ENCODE results near the gene PRR3. TPM values are rescaled to one million over a fixed set of nuclear protein-coding genes. Genes with fewer than 3 reads are reported as not detected.

The PRR3 gene
- total and polyA plus RNA-seq, 2 experiments from 2014 or later: 10.9 to 15.2 TPM

GRCh38 chr6:30599625-30600324 lies 42.7 kb downstream of the PRR3 start:
- no peak overlapping the region for H3K27ac Mint-ChIP-seq
- Histone ChIP-seq H3K79me2 (replicated peaks; ENCODE audit: insufficient read depth) (no peaks in the 10 kb centered on the region), H3K4me2 (no peak overlapping the region), H2AFZ (no peak overlapping the region), H3F3A (replicated peaks; ENCODE audit: low read depth) (peaks cover 69% of the 10 kb centered on the region), H4K20me1 (replicated peaks; ENCODE audit: insufficient read depth) (peaks cover 15% of the 10 kb centered on the region), H3K4me1 (ENCODE audit: insufficient read depth) (no peaks in the 10 kb centered on the region), H3K27ac (ENCODE audit: low read depth) (0 out of 2 replicates have a peak overlapping the region, but pooled peaks have one; percentile 45), H3K9me2 (ENCODE audit: insufficient read depth) (no peaks in the 10 kb centered on the region), H3K4me3 (no peak overlapping the region), H3K27me3 (ENCODE audit: insufficient read depth) (no peaks in the 10 kb centered on the region), H3K36me3 (ENCODE audit: insufficient read depth) (peaks cover 30% of the 10 kb centered on the region)
- ATAC-seq (no peak), DNase-seq (ENCODE audit: low spot score) (no peak)
- H3K9me3 Mint-ChIP-seq: no peaks in the 10 kb centered on the region
- no peak overlapping the region for H3K4me3 Mint-ChIP-seq
- TF ChIP-seq POLR2AphosphoS5 (IDR thresholded peaks at IDR 0.05; ENCODE audit: low read depth) (0 out of 2 replicates have a peak, but pooled peaks have one; percentile 16), NANOG (IDR thresholded peaks at IDR 0.05; ENCODE audit: borderline replicate concordance) (no peak)
- H3K4me1 Mint-ChIP-seq: no peaks in the 10 kb centered on the region; the same call in 2 of the 3 replicates
- peaks cover 65% of the 10 kb centered on the region for H3K36me3 Mint-ChIP-seq (ENCODE audit: low read depth)
- peaks cover 10% of the 10 kb centered on the region for H3K27me3 Mint-ChIP-seq (ENCODE audit: insufficient read depth, low read depth, poor library complexity)

DNA sequence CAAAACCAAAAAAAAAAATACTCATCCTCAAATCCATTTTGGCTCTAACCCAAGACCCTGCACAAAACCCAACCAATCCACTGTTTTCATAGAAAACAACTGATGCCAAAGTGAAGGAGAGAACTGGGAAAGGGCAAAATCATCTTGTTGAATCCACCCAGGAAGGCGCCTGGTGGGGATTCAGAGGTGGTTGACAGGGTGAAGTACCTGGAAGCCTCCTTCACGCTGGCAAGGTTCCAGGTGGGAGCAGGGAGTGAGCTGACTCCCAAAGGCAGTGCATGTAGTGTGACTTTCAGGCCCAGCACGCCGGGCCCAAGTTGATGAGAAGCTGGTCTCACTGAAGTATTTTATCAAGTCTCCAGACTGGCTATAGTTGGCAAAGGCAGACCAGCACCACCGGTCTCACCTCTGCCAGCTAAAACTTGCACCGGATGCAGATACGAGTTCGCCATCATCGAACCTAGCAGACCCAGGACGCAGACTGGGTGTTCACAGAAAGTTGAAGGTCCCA lies 43.4 kb downstream of the PRR3 start:
- Mint-ChIP-seq H3K27me3 (ENCODE audit: insufficient read depth, low read depth, poor library complexity) (peaks cover 10% of the 10 kb centered on the region), H3K4me3 (no peak overlapping the region; the same call in 2 of the 3 replicates), H3K4me1 (no peaks in the 10 kb centered on the region; the same call in 2 of the 3 replicates), H3K27ac (no peak overlapping the region), H3K9me3 (no peaks in the 10 kb centered on the region), H3K36me3 (ENCODE audit: low read depth) (peaks cover 68% of the 10 kb centered on the region)
- no peak overlapping the region for H2AFZ ChIP-seq
- H3K36me3 ChIP-seq (ENCODE audit: insufficient read depth): peaks cover 37% of the 10 kb centered on the region
- DNase-seq (ENCODE audit: low spot score): no peak
- ATAC-seq: no peak
- H3F3A ChIP-seq (replicated peaks; ENCODE audit: low read depth): peaks cover 70% of the 10 kb centered on the region
- no peak overlapping the region for H3K4me2 ChIP-seq
- H3K4me1 ChIP-seq (ENCODE audit: insufficient read depth): no peaks in the 10 kb centered on the region
- H3K27me3 ChIP-seq (ENCODE audit: insufficient read depth): no peaks in the 10 kb centered on the region
- H3K9me2 ChIP-seq (ENCODE audit: insufficient read depth): no peaks in the 10 kb centered on the region
- 0 out of 2 replicates have a peak overlapping the region, but pooled peaks have one; percentile 55 for H3K27ac ChIP-seq (ENCODE audit: low read depth)
- peaks cover 22% of the 10 kb centered on the region for H4K20me1 ChIP-seq (replicated peaks; ENCODE audit: insufficient read depth)
- H3K4me3 ChIP-seq: no peak overlapping the region
- H3K79me2 ChIP-seq (replicated peaks; ENCODE audit: insufficient read depth): no peaks in the 10 kb centered on the region
- no peak for TF ChIP-seq JUNB (IDR thresholded peaks at IDR 0.05; ENCODE audit: unreplicated experiment)
- TF ChIP-seq, protein P1, sequence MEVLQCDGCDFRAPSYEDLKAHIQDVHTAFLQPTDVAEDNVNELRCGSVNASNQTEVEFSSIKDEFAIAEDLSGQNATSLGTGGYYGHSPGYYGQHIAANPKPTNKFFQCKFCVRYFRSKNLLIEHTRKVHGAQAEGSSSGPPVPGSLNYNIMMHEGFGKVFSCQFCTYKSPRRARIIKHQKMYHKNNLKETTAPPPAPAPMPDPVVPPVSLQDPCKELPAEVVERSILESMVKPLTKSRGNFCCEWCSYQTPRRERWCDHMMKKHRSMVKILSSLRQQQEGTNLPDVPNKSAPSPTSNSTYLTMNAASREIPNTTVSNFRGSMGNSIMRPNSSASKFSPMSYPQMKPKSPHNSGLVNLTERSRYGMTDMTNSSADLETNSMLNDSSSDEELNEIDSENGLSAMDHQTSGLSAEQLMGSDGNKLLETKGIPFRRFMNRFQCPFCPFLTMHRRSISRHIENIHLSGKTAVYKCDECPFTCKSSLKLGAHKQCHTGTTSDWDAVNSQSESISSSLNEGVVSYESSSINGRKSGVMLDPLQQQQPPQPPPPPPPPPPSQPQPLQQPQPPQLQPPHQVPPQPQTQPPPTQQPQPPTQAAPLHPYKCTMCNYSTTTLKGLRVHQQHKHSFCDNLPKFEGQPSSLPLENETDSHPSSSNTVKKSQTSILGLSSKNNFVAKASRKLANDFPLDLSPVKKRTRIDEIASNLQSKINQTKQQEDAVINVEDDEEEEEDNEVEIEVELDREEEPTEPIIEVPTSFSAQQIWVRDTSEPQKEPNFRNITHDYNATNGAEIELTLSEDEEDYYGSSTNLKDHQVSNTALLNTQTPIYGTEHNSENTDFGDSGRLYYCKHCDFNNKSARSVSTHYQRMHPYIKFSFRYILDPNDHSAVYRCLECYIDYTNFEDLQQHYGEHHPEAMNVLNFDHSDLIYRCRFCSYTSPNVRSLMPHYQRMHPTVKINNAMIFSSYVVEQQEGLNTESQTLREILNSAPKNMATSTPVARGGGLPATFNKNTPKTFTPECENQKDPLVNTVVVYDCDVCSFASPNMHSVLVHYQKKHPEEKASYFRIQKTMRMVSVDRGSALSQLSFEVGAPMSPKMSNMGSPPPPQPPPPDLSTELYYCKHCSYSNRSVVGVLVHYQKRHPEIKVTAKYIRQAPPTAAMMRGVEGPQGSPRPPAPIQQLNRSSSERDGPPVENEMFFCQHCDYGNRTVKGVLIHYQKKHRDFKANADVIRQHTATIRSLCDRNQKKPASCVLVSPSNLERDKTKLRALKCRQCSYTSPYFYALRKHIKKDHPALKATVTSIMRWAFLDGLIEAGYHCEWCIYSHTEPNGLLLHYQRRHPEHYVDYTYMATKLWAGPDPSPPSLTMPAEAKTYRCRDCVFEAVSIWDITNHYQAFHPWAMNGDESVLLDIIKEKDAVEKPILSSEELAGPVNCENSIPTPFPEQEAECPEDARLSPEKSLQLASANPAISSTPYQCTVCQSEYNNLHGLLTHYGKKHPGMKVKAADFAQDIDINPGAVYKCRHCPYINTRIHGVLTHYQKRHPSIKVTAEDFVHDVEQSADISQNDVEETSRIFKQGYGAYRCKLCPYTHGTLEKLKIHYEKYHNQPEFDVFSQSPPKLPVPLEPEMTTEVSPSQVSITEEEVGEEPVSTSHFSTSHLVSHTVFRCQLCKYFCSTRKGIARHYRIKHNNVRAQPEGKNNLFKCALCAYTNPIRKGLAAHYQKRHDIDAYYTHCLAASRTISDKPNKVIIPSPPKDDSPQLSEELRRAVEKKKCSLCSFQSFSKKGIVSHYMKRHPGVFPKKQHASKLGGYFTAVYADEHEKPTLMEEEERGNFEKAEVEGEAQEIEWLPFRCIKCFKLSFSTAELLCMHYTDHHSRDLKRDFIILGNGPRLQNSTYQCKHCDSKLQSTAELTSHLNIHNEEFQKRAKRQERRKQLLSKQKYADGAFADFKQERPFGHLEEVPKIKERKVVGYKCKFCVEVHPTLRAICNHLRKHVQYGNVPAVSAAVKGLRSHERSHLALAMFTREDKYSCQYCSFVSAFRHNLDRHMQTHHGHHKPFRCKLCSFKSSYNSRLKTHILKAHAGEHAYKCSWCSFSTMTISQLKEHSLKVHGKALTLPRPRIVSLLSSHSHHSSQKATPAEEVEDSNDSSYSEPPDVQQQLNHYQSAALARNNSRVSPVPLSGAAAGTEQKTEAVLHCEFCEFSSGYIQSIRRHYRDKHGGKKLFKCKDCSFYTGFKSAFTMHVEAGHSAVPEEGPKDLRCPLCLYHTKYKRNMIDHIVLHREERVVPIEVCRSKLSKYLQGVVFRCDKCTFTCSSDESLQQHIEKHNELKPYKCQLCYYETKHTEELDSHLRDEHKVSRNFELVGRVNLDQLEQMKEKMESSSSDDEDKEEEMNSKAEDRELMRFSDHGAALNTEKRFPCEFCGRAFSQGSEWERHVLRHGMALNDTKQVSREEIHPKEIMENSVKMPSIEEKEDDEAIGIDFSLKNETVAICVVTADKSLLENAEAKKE (CRISPR knock-in tag; IDR thresholded peaks at IDR 0.05): no peak
- no peak for TF ChIP-seq ZNF114 (CRISPR knock-in tag; IDR thresholded peaks at IDR 0.05)
- TF ChIP-seq ZNF331 (CRISPR knock-in tag; IDR thresholded peaks at IDR 0.05; ENCODE audit: low read depth): no peak
- TF ChIP-seq EZH2 (IDR thresholded peaks at IDR 0.05; ENCODE audit: low read depth, unreplicated experiment): no peak
- no peak for TF ChIP-seq STAT1 (IDR thresholded peaks at IDR 0.05; ENCODE audit: unreplicated experiment)
- TF ChIP-seq EZH2phosphoT487 (IDR thresholded peaks at IDR 0.05; ENCODE audit: unreplicated experiment): no peak
- TF ChIP-seq POLR2AphosphoS5 (IDR thresholded peaks at IDR 0.05; ENCODE audit: low read depth): no peak
- TF ChIP-seq NANOG (IDR thresholded peaks at IDR 0.05; ENCODE audit: borderline replicate concordance): no peak
- no peak for TF ChIP-seq CREB1 (CRISPR knock-in tag; IDR thresholded peaks at IDR 0.05; ENCODE audit: low read depth)
- no peak for TF ChIP-seq ETS1 (IDR thresholded peaks at IDR 0.05)
